GM10248 (cell line): ENCODE data around the gene COX8A.

Experiments used
- CTCF ChIA-PET: fragments of 300-600 bp; sonication (Branson Sonifier 250); formaldehyde crosslinking; extraction: SDS; loops from one replicate; lab custom pipeline; 2021; ENCODE audit warnings: antibody characterized with exemption; lab: Yijun Ruan, JAX
- POLR2A ChIA-PET: fragments of 350-650 bp; sonication (Branson Sonifier 250); formaldehyde crosslinking; extraction: SDS; loops from one replicate; lab custom pipeline; 2020; ENCODE audit warnings: antibody characterized with exemption; lab: Yijun Ruan, JAX
- DNase-seq: peaks from one replicate; pipeline ENCODE4 v3.0.0; 2012; ENCODE audit errors: extremely low spot score
- TF ChIP-seq, protein P1 (sequence below): IDR thresholded peaks from 2 replicates; pipeline ENCODE4 v1.5.1; 2012; ENCODE audit warnings: mild to moderate bottlenecking, low read depth; ENCODE audit errors: extremely low read depth, missing control alignments, control extremely low read depth

COX8A gene

GRCh38 chr11:64010783-64011182 lies 36.4 kb downstream of the COX8A start:
- CTCF ChIA-PET = no interaction called here
- POLR2A ChIA-PET = no interaction called here
- TF ChIP-seq, protein P1, sequence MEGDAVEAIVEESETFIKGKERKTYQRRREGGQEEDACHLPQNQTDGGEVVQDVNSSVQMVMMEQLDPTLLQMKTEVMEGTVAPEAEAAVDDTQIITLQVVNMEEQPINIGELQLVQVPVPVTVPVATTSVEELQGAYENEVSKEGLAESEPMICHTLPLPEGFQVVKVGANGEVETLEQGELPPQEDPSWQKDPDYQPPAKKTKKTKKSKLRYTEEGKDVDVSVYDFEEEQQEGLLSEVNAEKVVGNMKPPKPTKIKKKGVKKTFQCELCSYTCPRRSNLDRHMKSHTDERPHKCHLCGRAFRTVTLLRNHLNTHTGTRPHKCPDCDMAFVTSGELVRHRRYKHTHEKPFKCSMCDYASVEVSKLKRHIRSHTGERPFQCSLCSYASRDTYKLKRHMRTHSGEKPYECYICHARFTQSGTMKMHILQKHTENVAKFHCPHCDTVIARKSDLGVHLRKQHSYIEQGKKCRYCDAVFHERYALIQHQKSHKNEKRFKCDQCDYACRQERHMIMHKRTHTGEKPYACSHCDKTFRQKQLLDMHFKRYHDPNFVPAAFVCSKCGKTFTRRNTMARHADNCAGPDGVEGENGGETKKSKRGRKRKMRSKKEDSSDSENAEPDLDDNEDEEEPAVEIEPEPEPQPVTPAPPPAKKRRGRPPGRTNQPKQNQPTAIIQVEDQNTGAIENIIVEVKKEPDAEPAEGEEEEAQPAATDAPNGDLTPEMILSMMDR = no peak
- no peak for DNase-seq

- TF ChIP-seq, protein P1 = no peak
- CTCF ChIA-PET = no interaction called here
- no peak for DNase-seq
- POLR2A ChIA-PET = no interaction called here
These were observed 37.0 kb downstream of the COX8A start for GRCh38 chr11:64011371-64011770.

DNA sequence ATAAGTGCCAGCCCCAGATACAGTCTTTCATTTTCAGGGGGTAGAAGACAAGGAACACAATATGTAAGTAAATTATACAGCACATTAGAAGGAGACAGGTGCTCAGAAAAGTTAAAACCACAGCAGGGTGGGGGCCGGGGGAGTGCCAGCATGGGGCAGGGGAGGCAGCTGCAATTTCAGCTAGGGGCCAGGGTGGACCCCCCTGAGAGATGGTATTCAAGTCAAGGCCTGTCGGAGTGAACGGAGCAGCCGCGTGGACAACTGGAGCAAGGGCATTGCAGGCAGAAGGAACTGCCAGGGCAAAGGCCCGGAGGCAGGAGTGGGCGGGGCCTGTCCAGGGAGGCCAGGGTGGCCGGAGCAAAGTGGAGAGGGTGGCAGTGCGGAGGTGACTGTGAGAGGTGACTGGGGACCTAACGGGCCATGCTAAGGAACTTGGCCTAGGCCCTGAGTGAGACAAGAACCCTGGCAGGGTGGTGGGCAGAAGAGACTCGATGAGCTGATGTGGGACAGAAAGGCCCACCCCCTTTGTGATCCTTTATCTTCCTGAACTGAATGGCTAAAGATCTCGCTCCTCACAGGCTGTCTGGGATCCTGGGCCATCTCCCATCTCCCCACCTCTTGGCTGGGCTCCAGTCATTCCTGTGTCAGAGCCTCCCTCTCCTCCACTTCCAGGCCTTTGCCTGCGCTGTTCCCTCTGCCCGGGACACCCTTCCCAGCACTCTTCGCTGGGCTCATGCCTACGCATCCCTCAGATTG lies 38.9 kb downstream of the COX8A start:
- ChIA-PET CTCF (interaction anchor here (0.9 to 5.2 kb wide), 5 partner anchors 10 to 136 kb away, joined by 3 to 35 read pairs (median 3); no protein-coding TSS in a partner anchor), POLR2A (no interaction called here)
- DNase-seq = no peak
- TF ChIP-seq, protein P1 = no peak

DNA sequence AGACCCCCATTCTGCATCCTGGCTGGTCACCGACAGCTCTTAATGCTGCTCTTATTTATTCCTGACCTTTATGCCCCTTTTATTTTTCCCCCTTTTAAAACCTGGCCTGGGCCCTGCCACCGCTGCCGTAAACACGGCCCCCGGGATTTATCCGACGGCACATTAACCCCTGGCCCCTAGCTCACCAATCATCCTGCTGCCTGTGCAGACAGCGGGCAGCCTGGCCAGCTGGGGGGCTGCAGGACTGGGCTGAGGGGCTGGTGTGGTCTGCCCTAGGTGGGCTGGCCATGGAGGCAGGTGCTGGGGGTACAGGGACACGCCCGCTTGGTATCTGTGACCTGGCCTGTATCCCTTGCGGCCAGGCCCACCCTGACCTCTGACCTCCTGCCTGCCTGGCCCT lies 39.9 kb downstream of the COX8A start:
- ChIA-PET CTCF (interaction anchor here (0.9 to 5.2 kb wide), 5 partner anchors 9 to 135 kb away, joined by 3 to 35 read pairs (median 3); no protein-coding TSS in a partner anchor), POLR2A (no interaction called here)
- DNase-seq = no peak
- TF ChIP-seq, protein P1 = no peak

- TF ChIP-seq, protein P1 = no peak
- CTCF ChIA-PET = interaction anchor here (0.7 to 5.2 kb wide), 3 partner anchors 9 to 138 kb away, joined by 3 to 35 read pairs (median 3); no protein-coding TSS in a partner anchor
- POLR2A ChIA-PET = no interaction called here
- no peak for DNase-seq
These were observed 41.1 kb downstream of the COX8A start for GRCh38 chr11:64015510-64015909.

DNA sequence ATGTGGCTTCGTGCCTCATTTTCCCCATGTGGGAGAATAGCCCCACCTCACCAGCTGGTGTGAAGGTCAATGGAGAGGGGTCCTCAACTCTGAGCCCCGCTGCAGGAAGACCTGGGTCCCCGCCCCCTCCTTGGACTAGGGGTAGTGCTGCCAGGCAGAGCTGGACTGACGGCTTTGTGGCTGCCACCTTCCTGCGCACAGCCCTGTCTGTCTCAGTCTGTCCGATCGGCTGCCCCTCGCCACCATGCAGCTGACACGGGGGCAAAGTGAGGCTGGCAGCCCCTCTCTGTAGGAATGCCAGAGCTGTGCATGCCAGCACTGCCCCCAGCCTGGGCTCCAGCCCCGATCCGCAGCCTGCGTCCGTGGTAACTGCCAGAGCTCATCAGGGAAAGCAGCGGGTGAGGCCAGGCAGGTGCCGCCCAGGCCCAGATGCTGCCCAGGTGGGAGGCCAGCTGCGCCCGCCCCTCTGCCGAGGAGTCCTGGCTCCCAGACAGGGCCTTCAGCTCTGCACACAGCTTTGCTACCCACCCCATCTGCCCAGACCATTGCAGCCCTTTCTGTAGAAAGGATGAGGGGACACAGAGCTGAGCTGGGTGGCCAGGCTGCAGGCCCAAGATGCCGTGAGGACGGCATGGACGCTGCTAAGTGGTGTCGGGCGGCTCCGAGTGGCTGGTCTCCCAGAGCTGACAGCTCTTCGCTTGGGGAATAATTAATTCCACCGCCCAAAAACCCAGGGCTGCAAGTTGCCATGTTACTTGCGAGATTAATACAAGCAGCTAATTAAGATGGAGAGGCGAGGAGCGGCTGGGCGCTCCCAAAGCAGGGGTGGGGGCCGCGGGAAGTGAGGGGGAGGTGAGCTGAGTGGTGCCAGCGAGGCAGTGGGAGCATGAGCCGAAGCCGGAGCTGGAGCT lies 41.8 kb downstream of the COX8A start:
- DNase-seq = no peak
- ChIA-PET POLR2A (no interaction called here), CTCF (interaction anchor here (1.1 to 5.2 kb wide), 2 partner anchors 15 to 137 kb away, joined by 3 to 35 read pairs; no protein-coding TSS in a partner anchor)
- TF ChIP-seq, protein P1 = no peak
